Lower leg skin (tissue), 4 donors: ENCODE data around the gene ELMOD3. TPM values are rescaled to one million over a fixed set of nuclear protein-coding genes. Genes with fewer than 3 reads are reported as not detected.
"Not testable (repeated sequence)": the region's sequence is repeated elsewhere in the genome, so short reads cannot be mapped to it uniquely, and the experiment has no call there.

Experiments used
- DNase-seq, 2 donors: peaks; one replicate each; pipeline ENCODE4 v3.0.0-alpha.2; 2019; ENCODE audit warnings: low spot score in 2 of 2
- H3K4me3 ChIP-seq: fragments of 200-600 bp; sonication (generic); 2 replicates; pipeline ENCODE4 v1.5.1; 2017; ENCODE audit warnings: mild to moderate bottlenecking, low read depth; ENCODE audit not compliant: poor library complexity, severe bottlenecking
- CTCF ChIP-seq, 3 donors: fragments of 450-650 bp; IDR thresholded peaks; one replicate each; pipeline ENCODE4 v1.5.1; 2016; ENCODE audit warnings: antibody characterized with exemption in 3 of 3, mild to moderate bottlenecking in 3 of 3, moderate library complexity in 2 of 3
- POLR2A ChIP-seq, 2 donors: fragments of 450-650 bp; IDR thresholded peaks; one replicate each; pipeline ENCODE4 v1.6.1; 2016 to 2017; ENCODE audit warnings: antibody characterized with exemption in 2 of 2, mild to moderate bottlenecking in 1 of 2, moderate library complexity in 1 of 2
- WGBS, 2 donors: methylation state at CpG; one replicate each; pipeline ENCODE4 v1.1.5; 2018; 5-methylcytosine and 5-hydroxymethylcytosine counted together
- intact Hi-C: fragments of 100-400 bp; cut with DNase I; formaldehyde crosslinking; loops from one replicate; pipeline ENCODE4 v1.15.0; 2023; ENCODE audit warnings: low total_unique reads
- total RNA-seq, 4 donors: library from RNA; depleted of rRNA; stranded (reverse); fragments of >200 nt; gene quantifications; one replicate each; pipeline ENCODE4 v1.1.0, GENCODE V29; 2016

Gene ELMOD3
- total RNA-seq, 4 donors from 2014 or later, result 10.0 to 26.1 (median 23.5) TPM

GRCh38 chr2:85357736-85358135 is 3.2 kb downstream of the ELMOD3 start:
- TF ChIP-seq POLR2A (IDR thresholded peaks at IDR 0.05), result no peak
- TF ChIP-seq CTCF (IDR thresholded peaks at IDR 0.05), result no peak
- intact Hi-C loops, result no loop called here
- WGBS, 2 donors, result 65 to 84% methylated on average over 3 of the region's 3 CpGs
- no peak overlapping the region for H3K4me3 ChIP-seq
- no peak for DNase-seq

- intact Hi-C loops, DNase-seq: not testable (repeated sequence)
Observed at GRCh38 chr2:85362653-85363387, 8.3 kb downstream of the ELMOD3 start.

DNA sequence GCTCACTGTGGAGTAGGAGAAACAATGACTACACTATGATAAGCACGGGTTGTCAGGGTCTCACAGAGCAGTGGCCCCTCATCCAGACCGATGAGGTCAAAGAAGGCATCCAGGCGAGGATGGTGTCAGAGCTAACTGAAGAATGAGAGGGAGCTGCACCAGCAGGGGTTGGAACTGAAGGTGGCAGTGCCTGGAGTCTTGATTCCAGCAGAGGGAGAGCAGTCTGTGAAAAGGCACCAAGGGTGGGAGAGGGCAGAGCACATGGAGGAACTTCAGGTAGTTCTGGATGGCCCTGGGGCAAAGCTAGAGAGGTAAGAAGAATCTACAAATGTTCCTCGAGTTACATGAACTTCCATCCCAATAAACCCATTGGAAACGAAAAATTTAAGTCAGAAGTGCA is 12.6 kb downstream of the ELMOD3 start:
- 79 to 80% methylated on average over 5 of the region's 5 CpGs for WGBS, 2 donors
- TF ChIP-seq POLR2A (IDR thresholded peaks at IDR 0.05), result no peak
- no peak for TF ChIP-seq CTCF (IDR thresholded peaks at IDR 0.05)
- no peak overlapping the region for H3K4me3 ChIP-seq
- no peak for DNase-seq
- intact Hi-C loops, result no loop called here

More at GRCh38 chr2:85362653-85363387, 8.3 kb downstream of the ELMOD3 start:
- not testable (repeated sequence) for H3K4me3 ChIP-seq
- WGBS, 2 donors, result 93% methylated on average over 5 of the region's 5 CpGs

GRCh38 chr2:85368921-85369320 is 14.4 kb downstream of the ELMOD3 start:
- H3K4me3 ChIP-seq, result no peak overlapping the region
- DNase-seq, result no peak
- intact Hi-C loops, result no loop called here
- TF ChIP-seq CTCF (IDR thresholded peaks at IDR 0.05) (no peak), POLR2A (IDR thresholded peaks at IDR 0.05) (no peak)

DNA sequence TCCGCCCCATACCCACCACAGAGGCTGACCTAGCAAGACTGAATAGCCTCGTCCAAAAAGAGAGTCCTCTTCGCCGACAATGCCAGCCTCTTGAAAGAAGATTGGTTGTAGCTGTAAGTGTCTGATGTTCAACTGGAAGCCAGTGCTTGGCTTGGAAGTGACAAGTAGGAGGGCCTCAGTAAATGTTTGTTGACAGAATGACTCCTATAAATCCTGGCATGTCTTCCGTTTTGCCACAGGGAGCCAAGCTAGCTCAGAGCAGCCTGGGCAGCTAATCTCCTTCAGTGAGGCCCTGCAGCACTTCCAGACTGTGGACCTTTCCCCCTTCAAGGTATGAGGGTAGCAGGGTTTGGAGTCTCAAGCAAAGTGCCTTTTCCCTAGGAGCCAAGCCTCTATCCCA is 14.9 kb downstream of the ELMOD3 start:
- intact Hi-C loops, result no loop called here
- DNase-seq, result no peak
- TF ChIP-seq POLR2A (IDR thresholded peaks at IDR 0.05), result no peak
- TF ChIP-seq CTCF (IDR thresholded peaks at IDR 0.05), result no peak
- 73 to 76% methylated on average over 5 of the region's 5 CpGs for WGBS, 2 donors
- no peak overlapping the region for H3K4me3 ChIP-seq

- TF ChIP-seq POLR2A (IDR thresholded peaks at IDR 0.05), result no peak
- no peak for TF ChIP-seq CTCF (IDR thresholded peaks at IDR 0.05)
- no peak for DNase-seq
- 97 to 98% methylated on average over 11 of the region's 11 CpGs for WGBS, 2 donors
Observed at GRCh38 chr2:85371045-85371444, 16.5 kb downstream of the ELMOD3 start.

More at GRCh38 chr2:85371045-85371444, 16.5 kb downstream of the ELMOD3 start:
- intact Hi-C loops, result no loop called here
- H3K4me3 ChIP-seq, result no peak overlapping the region
